ENCODE data around the gene FOXM1.

Gene FOXM1

DNA sequence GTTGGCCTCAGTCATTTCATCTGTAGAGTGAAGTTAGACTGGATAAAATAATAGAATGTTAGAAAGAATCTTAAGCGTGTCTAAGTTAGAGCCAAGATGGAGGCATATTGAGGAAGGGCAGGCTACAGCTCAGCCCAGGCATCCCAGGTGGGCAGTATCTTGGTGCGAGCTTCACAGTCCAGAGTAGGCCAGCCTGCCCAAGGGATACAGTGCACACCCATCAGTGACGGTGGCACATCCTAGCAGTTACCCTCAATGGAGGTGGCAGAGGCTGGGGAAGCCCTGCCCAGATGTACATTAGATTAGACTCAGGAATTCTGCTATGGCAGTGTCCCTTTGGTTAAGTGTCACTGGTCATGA, 35.2 kb upstream of the FOXM1 start:
- no peak overlapping the region for H3K27ac ChIP-seq
- no peak for TF ChIP-seq ZFX (IDR thresholded peaks at IDR 0.05; ENCODE audit: borderline replicate concordance)
- TF ChIP-seq, protein P1, sequence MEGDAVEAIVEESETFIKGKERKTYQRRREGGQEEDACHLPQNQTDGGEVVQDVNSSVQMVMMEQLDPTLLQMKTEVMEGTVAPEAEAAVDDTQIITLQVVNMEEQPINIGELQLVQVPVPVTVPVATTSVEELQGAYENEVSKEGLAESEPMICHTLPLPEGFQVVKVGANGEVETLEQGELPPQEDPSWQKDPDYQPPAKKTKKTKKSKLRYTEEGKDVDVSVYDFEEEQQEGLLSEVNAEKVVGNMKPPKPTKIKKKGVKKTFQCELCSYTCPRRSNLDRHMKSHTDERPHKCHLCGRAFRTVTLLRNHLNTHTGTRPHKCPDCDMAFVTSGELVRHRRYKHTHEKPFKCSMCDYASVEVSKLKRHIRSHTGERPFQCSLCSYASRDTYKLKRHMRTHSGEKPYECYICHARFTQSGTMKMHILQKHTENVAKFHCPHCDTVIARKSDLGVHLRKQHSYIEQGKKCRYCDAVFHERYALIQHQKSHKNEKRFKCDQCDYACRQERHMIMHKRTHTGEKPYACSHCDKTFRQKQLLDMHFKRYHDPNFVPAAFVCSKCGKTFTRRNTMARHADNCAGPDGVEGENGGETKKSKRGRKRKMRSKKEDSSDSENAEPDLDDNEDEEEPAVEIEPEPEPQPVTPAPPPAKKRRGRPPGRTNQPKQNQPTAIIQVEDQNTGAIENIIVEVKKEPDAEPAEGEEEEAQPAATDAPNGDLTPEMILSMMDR (IDR thresholded peaks at IDR 0.05) = no peak

DNA sequence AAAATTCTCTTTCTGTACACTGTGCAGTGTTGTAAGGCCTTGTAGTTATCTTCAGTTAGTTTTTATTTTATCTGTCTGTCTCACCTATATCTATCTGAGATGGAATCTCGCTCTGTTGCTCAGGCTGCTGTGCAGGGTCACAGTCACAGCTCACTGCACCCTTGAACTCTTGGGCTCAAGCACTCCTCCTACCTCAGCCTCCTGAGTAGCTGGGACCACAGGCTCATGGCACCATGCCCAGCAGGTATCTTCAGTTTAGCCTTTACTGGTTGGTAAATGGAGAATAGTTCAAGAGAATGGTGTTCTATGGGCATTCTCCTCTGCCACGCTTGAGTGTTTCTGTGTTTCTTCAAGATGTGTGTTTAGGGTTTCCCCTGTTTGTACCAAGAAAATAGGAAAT, 27.3 kb upstream of the FOXM1 start:
- TF ChIP-seq ZFX (IDR thresholded peaks at IDR 0.05; ENCODE audit: borderline replicate concordance) = no peak
- TF ChIP-seq, protein P1 (IDR thresholded peaks at IDR 0.05) = no peak
- H3K27ac ChIP-seq = no peak overlapping the region

DNA sequence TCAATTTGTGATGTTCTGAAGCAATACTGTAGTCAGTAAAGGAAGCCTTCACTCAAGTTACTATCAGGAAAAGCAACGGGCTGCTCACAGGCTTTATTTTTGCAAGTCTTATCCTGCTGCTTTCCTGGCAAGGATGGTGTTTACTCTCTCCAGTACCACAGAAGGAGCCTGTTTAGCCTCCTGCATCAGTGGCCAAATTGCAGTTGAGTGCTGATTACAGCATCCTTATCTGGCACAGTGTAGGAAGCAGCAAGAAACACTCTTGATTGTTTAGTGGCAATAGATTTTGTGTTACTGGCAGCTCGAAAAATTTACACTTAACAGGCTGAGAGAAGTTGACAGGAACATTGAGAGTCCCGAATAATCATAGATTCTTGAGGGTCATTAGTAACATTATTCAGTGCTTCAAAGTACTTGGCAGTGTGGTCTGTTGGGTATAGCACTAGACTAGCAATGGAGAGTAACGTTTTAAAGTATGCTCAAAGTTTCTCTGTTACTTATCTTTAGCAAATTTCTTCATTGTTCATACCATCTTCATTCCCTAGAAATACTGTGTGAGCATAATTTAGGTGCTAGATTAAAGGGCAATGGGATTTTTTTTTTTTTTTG, 25.4 kb upstream of the FOXM1 start:
- no peak overlapping the region for H3K27ac ChIP-seq
- TF ChIP-seq, protein P1 (IDR thresholded peaks at IDR 0.05) = no peak

DNA sequence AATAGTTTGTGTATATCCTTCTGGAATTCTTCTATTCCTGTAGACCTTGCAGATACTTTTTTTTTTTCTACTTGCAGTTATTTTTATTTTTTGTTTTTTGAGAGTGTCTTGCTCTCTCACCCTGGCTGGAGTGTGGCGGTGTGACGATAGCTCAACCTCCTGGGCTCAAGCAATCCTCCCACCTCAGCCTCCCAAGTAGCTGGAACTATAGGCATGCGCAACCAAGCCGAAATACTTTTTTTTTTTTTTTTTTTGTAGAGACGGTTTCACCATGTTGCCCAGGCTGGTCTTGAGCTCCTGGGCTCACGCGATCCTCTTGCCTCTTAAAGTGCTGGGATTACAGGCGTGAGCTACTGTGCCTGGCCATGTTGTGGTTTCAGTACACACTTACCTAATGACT, 23.7 kb upstream of the FOXM1 start:
- H3K27ac ChIP-seq = no peak overlapping the region
- TF ChIP-seq, protein P1 (IDR thresholded peaks at IDR 0.05) = no peak
- no peak for TF ChIP-seq ZFX (IDR thresholded peaks at IDR 0.05; ENCODE audit: borderline replicate concordance)

DNA sequence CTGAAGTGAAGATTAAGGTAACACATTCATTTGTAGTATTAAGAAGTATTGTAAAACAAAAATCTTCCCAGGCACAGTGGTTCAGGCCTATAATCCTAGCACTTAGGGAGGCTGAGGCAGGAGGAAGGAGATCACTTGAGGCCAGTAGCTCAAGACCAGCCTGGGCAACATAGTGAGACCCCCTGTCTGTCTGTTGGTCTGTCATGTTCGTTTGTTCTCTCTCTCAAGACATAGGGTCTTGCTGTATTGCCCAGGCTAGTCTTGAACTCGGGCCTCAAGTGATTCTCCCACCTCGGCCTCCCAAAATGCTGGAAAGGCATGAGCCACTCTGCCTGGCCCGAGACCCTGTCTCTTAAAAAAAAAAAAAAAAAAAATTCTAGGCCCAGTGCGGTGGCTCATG, 20.4 kb upstream of the FOXM1 start:
- no peak for TF ChIP-seq ZFX (IDR thresholded peaks at IDR 0.05; ENCODE audit: borderline replicate concordance)
- TF ChIP-seq, protein P1 (IDR thresholded peaks at IDR 0.05) = no peak
- no peak overlapping the region for H3K27ac ChIP-seq

DNA sequence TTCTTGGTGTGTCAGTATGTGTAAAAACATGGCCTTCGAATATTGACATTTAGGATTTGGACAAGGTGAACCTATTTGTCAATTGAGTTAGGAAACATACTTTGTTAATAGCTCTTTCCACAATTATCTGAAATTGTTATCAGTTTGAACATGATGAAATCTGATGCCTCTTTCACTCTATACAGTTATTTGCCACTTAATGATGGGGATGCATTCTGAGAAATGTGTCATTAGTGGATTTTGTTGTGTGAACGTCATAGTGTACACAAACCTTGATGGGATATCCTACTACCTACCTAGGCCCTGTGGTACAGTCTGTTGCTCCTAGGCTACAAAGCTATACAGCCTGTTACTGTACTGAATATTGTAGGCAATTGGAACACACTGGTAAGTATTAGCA, 18.5 kb upstream of the FOXM1 start:
- TF ChIP-seq ZFX (IDR thresholded peaks at IDR 0.05; ENCODE audit: borderline replicate concordance) = no peak
- TF ChIP-seq, protein P1 (IDR thresholded peaks at IDR 0.05) = no peak
- no peak overlapping the region for H3K27ac ChIP-seq

DNA sequence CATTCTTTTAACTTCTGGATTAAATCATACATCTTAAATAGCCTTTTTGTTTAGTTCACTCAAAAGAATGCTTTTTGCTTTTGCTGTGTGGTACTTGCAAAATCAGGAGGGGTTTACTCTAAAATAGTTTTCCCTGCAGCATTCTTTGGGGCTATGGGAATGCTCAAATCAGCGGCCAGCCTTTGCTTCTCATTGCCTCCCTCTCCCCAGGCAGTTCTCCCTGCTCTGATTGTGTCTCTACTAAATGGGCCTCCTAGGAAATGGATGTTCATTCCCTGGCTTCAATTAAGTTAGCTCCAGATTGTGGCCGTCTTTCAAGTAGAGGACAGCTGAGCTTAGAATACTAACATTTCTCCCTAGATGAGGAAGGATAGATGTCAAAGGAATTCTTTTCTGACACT, 18.1 kb upstream of the FOXM1 start:
- H3K27ac ChIP-seq = no peak overlapping the region
- TF ChIP-seq ZFX (IDR thresholded peaks at IDR 0.05; ENCODE audit: borderline replicate concordance) = no peak

DNA sequence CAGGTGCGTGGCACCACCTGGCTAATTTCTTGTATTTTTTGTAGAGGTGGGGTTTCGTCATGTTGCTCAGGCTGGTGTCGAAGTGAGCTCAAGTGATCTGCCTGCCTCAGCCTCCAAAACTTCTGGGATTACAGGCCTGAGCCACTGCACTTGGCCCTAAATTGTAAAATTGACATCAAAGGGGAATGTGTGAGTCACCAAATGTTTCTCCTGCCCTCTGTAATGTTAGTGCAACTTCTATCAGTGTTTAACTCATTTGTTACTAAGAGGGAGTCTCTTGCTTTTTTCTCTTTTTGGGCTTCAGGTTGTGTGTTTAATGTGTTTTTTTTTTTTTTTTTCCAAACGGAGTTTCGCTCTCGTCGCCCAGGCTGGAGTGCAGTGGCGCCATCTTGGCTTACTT, 16.0 kb upstream of the FOXM1 start:
- TF ChIP-seq, protein P1 (IDR thresholded peaks at IDR 0.05) = no peak
- TF ChIP-seq ZFX (IDR thresholded peaks at IDR 0.05; ENCODE audit: borderline replicate concordance) = no peak
- no peak overlapping the region for H3K27ac ChIP-seq
